Adipose tissue (tissue), 3 donors: ENCODE data around the gene ARHGAP11A. TPM values are rescaled to one million over a fixed set of nuclear protein-coding genes. Genes with fewer than 3 reads are reported as not detected.
"Not testable (repeated sequence)": the region's sequence is repeated elsewhere in the genome, so short reads cannot be mapped to it uniquely, and the experiment has no call there.

Experiments used
- H3K27ac ChIP-seq: one replicate; pipeline ENCODE4 v1.5.1; 2013; ENCODE audit warnings: low read depth, low read length
- WGBS, 3 donors: extraction: QIAGEN DNeasy Blood & Tissue Kit; methylation state at CpG; one replicate each; pipeline ENCODE4 v1.1.7; 2013; 5-methylcytosine and 5-hydroxymethylcytosine counted together
- polyA plus RNA-seq, 3 donors: library from polyadenylated mRNA; stranded (reverse); fragments of 200-250 nt; gene quantifications; one replicate each; pipeline ENCODE4 v1.2.3, GENCODE V29; 2013
- donor health status: healthy with polysubstance abuse.
- donor health status: Bipolar disorder and iron deficiency.
- donor health status: healthy.

Gene ARHGAP11A, protein sequence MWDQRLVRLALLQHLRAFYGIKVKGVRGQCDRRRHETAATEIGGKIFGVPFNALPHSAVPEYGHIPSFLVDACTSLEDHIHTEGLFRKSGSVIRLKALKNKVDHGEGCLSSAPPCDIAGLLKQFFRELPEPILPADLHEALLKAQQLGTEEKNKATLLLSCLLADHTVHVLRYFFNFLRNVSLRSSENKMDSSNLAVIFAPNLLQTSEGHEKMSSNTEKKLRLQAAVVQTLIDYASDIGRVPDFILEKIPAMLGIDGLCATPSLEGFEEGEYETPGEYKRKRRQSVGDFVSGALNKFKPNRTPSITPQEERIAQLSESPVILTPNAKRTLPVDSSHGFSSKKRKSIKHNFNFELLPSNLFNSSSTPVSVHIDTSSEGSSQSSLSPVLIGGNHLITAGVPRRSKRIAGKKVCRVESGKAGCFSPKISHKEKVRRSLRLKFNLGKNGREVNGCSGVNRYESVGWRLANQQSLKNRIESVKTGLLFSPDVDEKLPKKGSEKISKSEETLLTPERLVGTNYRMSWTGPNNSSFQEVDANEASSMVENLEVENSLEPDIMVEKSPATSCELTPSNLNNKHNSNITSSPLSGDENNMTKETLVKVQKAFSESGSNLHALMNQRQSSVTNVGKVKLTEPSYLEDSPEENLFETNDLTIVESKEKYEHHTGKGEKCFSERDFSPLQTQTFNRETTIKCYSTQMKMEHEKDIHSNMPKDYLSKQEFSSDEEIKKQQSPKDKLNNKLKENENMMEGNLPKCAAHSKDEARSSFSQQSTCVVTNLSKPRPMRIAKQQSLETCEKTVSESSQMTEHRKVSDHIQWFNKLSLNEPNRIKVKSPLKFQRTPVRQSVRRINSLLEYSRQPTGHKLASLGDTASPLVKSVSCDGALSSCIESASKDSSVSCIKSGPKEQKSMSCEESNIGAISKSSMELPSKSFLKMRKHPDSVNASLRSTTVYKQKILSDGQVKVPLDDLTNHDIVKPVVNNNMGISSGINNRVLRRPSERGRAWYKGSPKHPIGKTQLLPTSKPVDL
- polyA plus RNA-seq = 1 to 10 TPM; 1.1 to 4.2 (median 1.1) TPM

DNA sequence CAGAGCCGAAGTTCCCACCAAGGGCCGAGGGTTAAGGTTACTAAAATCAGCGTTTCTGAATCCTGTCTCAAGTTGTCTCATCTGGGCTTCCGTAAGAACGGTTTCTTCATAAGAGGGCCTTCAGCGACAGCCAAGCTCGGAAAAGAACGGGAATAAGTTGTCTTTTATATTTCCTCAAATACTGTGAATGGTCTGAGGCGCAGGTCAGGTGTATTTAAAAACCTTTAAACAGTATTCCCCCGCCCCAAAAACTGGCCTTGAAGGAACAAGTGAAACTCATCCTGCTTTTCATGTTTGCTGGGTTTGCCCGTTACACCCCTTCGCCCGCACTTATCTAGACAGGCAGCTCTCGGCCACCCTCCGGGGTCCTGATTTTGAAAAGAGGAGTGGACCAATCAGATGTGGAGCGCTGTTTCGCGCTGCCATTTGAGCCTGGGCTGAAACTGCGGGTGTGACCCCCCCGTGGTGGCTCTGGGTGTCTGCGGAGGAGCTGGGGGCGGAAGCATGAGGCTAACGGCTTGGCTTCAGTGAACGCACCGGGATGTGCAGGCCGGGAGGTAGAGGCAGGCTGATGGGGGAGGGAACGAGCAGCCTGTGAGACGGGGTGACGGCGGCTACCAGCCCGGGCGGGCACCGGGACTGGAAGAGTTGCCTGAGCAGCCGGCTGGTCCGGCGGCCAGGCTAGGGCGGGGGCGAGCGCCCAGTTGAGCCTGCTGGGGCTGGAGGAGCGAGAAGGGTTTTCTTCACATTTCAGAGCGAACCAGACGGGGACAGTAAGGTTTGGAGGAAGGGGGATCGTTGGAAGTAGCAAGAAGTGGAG is at the start of gene ARHGAP11A:
Gene ARHGAP11A, plus strand, starts transcription at position 454 of the 820 bp plus-strand sequence. CDS start 708 bp downstream, outside the sequence.
- WGBS, 3 donors = 0 to 1% (median 0%) methylated on average over 21 to 32 of the region's 43 CpGs
- not testable (repeated sequence) for H3K27ac ChIP-seq

DNA sequence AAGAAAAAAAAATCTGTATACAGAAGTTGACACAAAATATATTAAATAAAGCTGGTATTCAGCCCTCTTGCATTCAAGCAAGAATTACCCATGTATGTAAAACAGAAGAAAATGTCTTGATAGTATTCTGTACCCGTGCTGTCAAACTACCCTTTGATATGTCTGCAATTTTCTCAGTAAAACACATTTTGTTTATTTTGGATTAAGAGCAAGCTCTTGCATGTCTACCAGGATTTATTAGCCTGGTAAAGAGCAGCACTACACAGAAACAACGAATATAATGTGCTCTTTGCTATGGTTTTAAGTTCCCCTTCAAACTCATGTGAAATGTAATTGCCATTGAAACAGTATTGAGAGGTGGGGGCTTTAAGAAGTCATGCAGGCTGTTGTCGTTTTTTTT is 46.3 kb upstream of the ARHGAP11A start:
- 17 to 25% (median 25%) methylated on average over 1 of the region's 3 CpGs for WGBS, 3 donors

DNA sequence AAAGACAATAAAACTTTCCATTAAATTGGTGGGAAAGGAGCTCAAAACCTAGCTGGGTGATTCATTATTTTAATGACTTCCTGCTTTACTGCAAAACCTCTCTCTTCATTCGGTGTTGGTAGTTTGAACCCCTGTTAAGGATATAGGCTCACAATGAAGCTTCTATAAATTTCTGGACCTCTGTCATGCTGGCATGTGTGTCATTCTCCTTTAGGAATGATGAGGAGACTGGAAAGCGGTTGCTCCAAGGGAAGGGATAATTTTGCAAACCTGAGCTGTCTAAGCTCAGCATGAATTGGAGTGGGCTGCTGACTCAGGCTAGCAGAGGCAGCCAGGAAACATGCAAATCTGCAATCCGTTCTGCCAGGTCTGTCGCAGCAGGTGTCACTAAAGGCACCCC is 36.8 kb upstream of the ARHGAP11A start:
- WGBS, 3 donors = 35 to 70% (median 50%) methylated on average over 1 to 2 of the region's 4 CpGs
- not testable (repeated sequence) for H3K27ac ChIP-seq

More for the DNA sequence above, 46.3 kb upstream of the ARHGAP11A start:
- not testable (repeated sequence) for H3K27ac ChIP-seq

DNA sequence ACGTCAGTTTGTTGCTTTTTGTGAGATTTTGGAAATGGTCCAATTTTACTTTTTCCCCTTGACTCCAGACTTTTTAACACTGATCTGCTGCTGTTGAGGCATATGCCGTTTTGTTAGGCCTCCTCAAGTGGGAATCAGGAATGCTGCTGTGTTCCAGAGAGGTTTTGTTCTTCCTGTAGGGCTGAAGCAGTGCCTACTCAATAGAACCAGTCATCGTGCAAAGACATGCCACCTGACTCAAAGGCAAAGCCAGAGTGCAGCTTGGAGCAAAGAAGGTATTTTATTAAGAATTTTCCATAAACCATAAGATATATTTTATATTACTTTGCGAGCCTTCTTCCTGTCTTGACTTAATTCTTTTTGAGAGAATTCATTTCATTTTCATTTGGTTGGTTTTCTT is 29.5 kb upstream of the ARHGAP11A start:
- not testable (repeated sequence) for H3K27ac ChIP-seq
- WGBS, 3 donors = 55 to 83% (median 81%) methylated on average over 2 to 3 of the region's 4 CpGs

DNA sequence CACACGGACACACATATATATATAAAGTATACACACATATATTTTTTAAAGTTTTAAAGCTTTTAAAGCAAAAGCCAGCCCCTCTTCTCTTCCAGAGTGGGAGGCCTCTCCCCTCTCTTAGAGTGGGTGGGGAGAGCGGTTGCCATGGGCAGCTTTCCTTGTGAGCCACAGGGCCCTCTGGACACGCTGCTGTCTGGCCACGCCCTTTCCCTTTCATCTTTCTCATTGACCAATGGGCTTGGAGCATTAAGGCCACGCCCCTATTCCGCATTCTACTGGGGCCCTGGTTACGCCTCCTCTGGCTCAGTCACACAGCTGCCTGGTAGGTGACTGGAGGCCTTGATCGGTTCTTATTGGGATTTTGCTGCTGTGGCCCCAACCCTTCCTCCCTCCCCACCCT is 22.2 kb upstream of the ARHGAP11A start, which contains the start of gene GOLGA8N:
Gene GOLGA8N, plus strand, starts transcription at position 306 of the 400 bp plus-strand sequence.
- 87 to 91% methylated on average over 4 to 7 of the region's 8 CpGs; no CpG with 5 or more reads in 1 of the 3 donors for WGBS, 3 donors
- H3K27ac ChIP-seq = not testable (repeated sequence)

DNA sequence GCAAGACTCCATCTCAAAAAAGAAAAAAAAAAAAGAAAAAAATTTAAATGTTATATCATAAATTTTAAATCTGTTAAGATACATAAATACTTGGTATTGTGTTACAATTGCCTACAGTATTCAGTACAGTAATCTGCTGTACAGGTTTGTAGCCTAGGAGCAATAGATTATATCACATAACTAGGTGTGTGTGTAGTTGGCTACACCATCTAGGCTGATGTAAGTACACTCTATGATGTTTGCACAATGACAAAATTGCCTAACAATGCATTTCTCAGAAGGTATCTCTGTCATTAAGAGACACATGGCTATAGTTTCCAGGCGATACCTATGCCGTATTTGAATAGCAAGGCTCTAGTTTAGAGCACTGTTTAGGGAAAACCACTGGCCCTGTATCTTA is 5.8 kb upstream of the ARHGAP11A start:
- H3K27ac ChIP-seq = not testable (repeated sequence)
- 74 to 86% (median 74%) methylated on average over 2 of the region's 2 CpGs for WGBS, 3 donors

DNA sequence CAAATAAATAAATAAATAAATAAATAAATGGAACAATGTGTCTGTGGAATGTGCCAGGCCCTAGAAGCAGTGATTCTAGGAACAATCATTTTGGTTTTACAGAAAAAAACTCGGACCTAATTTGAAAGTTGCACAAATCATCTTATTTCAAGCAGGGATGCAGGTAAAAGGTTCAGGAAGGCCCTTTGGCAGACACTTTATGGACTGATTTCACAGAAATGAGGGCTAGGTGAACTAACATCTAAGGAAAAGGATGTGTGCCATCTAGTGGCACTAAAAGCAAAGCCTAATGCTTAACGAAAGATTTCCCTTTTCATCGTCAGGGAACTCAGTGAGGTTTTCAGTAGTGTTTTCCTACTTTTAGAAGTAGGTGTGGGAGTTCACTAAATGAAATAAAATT is 4.6 kb upstream of the ARHGAP11A start:
- 0 to 6% (median 4%) methylated on average over 1 to 2 of the region's 3 CpGs for WGBS, 3 donors
- H3K27ac ChIP-seq = not testable (repeated sequence)

DNA sequence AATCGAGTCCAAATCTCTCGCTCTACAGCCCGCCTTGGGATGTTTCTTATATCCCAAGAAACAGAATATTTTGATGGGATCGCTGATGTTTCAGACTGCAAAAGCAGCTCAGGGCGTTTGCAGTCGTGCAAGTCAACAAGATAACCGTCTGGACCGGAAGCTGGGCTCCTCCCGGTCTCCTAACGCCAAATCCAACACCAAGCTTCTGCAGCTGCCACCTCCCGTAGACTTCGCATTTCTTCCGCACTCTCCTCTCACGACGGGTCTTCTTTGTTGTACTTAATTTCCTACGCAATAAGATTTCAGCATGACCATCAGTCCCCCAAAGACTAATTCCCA is 623 bp upstream of the ARHGAP11A start:
- WGBS, 3 donors = 0 to 1% (median 0%) methylated on average over 9 to 11 of the region's 16 CpGs
- H3K27ac ChIP-seq = not testable (repeated sequence)

DNA sequence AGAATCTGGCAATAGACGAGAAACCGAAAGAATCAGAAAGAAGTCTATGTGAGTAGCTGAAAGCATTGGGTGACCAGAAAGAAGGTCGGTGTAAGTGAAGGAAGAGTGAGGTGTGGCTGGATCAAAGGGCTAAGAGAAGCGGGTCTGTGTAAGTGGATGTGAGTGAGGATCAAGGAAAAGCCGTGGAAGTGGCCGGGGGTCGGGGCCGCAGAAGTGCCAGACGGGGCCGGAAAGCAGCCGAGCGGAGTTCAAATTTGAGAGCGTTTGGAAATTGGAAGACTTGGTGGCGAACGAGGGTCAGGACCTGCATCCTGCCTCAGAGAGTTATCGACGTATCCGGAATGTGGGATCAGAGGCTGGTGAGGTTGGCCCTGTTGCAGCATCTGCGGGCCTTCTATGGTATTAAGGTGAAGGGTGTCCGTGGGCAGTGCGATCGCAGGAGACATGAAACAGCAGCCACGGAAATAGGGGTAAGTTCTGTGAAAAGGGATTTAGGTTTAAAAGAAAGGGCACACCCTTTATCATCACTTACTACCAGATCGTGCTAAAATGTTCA is 645 bp downstream of the ARHGAP11A start:
- WGBS, 3 donors = 0 to 1% (median 0%) methylated on average over 12 to 16 of the region's 24 CpGs
- not testable (repeated sequence) for H3K27ac ChIP-seq

DNA sequence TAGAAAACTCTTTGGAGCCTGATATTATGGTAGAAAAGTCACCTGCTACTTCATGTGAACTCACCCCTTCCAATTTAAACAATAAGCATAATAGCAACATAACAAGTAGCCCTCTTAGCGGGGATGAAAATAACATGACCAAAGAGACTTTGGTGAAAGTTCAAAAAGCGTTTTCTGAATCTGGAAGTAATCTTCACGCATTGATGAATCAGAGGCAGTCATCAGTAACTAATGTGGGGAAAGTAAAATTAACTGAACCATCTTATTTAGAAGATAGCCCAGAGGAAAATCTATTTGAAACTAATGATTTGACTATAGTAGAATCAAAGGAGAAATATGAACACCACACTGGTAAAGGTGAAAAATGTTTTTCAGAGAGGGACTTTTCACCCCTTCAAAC is 21.1 kb downstream of the ARHGAP11A start:
- 95 to 99% (median 95%) methylated on average over 3 of the region's 3 CpGs for WGBS, 3 donors
- no peak overlapping the region for H3K27ac ChIP-seq

DNA sequence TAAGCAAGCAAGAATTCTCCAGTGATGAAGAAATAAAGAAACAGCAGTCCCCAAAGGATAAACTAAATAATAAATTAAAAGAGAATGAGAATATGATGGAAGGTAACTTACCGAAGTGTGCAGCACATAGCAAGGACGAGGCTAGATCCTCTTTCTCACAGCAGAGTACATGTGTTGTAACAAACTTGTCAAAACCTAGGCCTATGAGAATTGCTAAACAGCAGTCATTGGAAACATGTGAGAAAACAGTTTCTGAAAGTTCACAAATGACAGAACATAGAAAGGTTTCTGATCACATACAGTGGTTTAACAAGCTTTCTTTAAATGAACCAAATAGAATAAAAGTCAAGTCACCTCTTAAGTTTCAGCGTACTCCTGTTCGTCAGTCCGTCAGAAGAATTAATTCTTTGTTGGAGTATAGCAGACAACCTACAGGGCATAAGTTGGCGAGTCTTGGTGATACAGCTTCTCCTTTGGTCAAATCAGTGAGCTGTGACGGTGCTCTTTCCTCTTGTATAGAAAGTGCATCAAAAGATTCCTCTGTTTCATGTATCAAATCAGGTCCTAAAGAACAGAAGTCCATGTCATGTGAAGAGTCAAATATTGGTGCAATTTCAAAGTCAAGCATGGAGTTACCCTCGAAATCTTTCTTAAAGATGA is 21.7 kb downstream of the ARHGAP11A start:
- no peak overlapping the region for H3K27ac ChIP-seq
- WGBS, 3 donors = 91 to 95% (median 93%) methylated on average over 8 of the region's 8 CpGs

DNA sequence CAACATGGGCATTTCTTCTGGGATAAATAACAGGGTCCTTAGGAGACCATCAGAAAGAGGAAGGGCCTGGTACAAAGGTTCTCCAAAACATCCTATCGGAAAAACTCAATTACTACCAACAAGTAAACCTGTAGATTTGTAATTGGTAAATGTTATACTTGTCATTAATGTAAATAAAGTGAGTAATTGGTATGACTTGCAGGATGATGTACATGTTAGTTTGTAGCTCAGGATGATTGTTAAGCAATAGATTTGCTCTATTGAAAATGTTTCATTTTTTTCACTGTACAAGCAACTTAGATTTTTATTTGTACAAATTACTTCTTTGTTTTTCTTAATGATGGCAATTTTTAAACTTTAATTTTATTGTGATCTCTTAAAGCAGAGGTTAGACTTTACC is 22.4 kb downstream of the ARHGAP11A start:
- no peak overlapping the region for H3K27ac ChIP-seq
- 93 to 95% (median 94%) methylated on average over 1 of the region's 1 CpG for WGBS, 3 donors

DNA sequence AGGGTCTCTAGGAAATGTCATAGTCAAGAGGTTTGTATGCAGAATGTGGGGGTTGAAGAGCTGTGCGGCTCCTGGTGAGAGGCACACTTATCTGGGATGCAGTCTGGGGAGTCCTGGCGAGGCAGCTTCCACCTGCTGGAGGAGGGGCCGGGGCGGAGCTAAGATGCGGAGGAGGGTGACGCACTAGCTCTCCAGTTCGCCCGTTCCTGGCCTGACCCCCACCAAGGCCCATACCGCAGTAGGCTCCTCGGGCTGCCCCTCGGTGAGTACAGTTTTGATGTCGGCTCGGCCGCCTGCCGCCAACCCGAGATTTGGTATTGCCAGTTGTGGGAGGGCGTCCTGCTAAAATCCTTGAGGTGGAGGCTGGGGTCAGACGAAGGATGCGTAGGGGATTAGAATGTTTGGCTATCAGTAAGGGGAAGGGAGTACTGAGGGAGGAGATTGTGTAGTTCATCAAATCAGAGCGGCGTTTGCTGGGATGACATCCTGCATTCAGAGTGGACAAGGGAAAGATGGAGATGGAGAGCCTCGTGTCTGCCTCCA is 26.3 kb downstream of the ARHGAP11A start, which contains the start of gene SCG5:
Gene SCG5, plus strand, starts transcription at position 194 of the 543 bp plus-strand sequence. CDS start 1,883 bp downstream, outside the sequence.
- no peak within 1 kb of the TSS for H3K27ac ChIP-seq
- 22 to 24% (median 24%) methylated on average over 22 of the region's 22 CpGs for WGBS, 3 donors

DNA sequence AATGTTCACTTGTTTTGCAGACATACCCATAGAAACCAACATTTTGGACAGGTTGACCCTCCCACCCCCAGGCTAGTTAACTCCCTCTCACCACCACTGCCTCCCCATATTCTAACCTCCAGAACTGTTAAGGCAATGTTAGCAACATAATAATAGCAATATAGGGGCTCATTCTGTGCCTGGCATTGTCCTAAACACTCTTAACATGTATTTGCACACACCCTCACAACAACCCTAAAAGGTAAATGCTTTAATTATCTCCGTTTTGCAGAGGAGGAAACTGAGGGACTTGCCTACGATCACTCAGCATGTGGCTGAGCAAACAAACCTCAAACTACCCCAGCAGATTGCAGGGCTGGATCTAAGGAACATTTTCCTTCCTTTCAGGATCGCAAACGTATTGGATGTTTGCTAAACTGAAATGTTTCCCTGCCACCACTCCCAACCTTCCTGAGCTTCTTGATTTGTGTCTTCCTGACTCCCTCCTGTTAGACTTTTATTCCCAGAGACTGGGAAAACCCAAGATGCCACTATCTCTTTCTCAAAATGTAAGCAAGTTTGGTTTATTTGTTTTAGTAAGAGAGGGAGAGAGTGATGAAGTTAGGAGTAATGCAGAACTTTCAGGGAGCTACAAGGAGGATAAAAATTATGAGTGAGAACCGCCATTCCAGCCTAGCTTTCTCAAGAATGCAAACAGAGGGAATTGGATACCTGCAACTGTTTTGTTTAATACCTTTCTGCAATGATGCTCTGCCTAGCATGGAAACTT is 27.5 kb downstream of the ARHGAP11A start:
- WGBS, 3 donors = 49 to 81% (median 72%) methylated on average over 5 of the region's 5 CpGs
- H3K27ac ChIP-seq = no peak overlapping the region

DNA sequence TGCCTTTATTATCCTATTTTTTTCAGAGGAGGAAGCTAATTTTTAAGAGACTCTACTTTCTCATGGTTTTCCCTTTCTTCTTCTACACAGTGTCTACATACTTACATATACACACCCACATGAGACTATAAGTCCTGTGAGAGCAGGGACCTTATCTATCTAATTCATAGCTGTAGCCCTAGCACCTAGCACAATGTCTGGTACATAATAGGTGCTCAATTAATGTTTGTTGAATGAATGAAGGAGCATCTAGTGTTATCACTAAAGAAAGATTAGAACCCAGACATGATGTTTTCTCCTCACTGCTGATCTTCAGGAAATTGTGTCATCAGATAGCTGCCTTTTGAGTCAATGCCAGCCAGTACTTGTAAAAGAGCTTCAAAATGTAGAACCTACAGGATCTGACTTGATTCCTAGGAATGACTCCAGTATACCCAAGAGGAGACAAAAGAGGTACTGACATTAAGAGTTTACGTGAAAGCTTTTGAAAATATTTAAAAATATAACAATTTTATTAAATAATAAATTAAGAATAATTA is 28.7 kb downstream of the ARHGAP11A start:
- no peak overlapping the region for H3K27ac ChIP-seq
- WGBS, 3 donors = 90 to 98% (median 96%) methylated on average over 1 of the region's 1 CpG

DNA sequence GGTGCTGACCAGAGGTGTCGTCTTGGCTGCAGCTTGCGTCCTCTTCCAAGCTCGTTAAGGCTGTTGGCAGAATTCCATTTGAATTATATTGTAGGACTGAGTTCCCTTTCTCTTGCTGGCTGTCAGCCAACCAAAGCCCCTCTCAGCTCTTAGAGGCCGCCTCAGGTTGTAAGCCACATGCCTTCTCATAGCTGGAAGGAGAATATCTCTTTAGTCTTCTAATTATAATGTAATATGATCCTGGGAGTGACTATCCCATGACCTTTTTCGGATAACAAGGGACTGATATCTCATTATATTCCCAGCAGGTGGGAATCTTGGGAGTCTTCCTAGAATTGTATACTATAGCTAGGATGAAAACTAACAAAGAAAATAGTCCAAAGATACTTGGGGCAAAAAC is 31.0 kb downstream of the ARHGAP11A start:
- H3K27ac ChIP-seq = no peak overlapping the region

More for the DNA sequence above, 31.0 kb downstream of the ARHGAP11A start:
- 24 to 74% (median 57%) methylated on average over 5 of the region's 5 CpGs for WGBS, 3 donors
